Fibroblast of lung (primary cell): ENCODE results near the gene PLAAT2.

Experiments
- EZH2 ChIP-seq: IDR thresholded peaks from 2 replicates; pipeline ENCODE4 v1.5.1; 2012; ENCODE audit warnings: low read length, control low read depth, mild to moderate bottlenecking; ENCODE audit errors: missing control alignments
- TF ChIP-seq, protein P1 (sequence below), 2 donors: IDR thresholded peaks in 1 of 2; conservative IDR thresholded peaks in 1 of 2; 1 replicate in 1 of 2; 2 replicates in 1 of 2; pipeline ENCODE4 v1.5.1; 2011 to 2012; ENCODE audit warnings: low read length in 2 of 2, control low read depth in 1 of 2, inconsistent platforms in 1 of 2, low read depth in 1 of 2, mild to moderate bottlenecking in 1 of 2

DNA sequence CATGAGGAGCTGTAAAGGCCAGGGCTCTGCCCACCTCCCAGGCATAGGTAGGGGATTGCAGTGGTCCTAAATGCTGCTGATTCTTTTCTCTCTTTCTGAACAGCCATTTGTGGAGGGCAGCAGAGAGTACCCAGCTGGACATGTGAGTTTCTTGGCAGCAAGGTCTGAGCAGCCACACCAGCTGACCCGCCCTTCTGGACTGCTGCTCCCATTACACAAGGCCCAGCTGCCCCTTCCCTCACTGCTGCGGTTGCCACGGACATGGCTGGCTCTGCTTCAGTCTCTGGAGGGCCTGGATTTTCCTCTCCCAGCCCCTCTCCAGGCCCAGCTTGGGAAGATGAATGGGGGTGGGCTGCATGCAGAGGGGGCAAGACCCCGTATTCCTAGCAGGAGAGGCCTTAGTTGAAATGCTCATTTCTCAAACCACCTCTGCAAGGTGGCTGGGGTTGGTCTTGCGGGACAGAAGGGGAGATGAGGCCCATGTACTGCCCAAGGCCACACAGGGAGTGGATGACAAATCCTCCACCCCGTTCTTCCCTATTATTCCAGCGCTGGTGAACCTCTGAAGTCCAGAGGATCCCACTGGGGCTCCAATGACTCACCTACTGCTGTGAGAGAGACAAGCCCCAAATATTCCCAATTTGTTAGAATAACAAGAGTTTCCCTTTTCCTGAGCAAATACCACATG is 52.7 kb downstream of the PLAAT2 start:
- no peak for TF ChIP-seq EZH2
- TF ChIP-seq, protein P1, sequence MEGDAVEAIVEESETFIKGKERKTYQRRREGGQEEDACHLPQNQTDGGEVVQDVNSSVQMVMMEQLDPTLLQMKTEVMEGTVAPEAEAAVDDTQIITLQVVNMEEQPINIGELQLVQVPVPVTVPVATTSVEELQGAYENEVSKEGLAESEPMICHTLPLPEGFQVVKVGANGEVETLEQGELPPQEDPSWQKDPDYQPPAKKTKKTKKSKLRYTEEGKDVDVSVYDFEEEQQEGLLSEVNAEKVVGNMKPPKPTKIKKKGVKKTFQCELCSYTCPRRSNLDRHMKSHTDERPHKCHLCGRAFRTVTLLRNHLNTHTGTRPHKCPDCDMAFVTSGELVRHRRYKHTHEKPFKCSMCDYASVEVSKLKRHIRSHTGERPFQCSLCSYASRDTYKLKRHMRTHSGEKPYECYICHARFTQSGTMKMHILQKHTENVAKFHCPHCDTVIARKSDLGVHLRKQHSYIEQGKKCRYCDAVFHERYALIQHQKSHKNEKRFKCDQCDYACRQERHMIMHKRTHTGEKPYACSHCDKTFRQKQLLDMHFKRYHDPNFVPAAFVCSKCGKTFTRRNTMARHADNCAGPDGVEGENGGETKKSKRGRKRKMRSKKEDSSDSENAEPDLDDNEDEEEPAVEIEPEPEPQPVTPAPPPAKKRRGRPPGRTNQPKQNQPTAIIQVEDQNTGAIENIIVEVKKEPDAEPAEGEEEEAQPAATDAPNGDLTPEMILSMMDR (conservative IDR thresholded peaks at IDR 0.05 in 1 of 2, IDR thresholded peaks at IDR 0.05 in 1 of 2; ENCODE audit: low read depth in 1 of 2, low read length in 2 of 2), result no peak
